Thymus (tissue), 11 donors: Measurements from ENCODE around the gene MEA1. TPM values are rescaled to one million over a fixed set of nuclear protein-coding genes. Genes with fewer than 3 reads are reported as not detected.

ENCODE experiments used
- DNase-seq, 9 donors: peaks; one replicate each; pipeline ENCODE4 v3.0.0-alpha.2; 2013; ENCODE audit warnings: low spot score in 9 of 9, low read depth in 6 of 9, missing footprints in 1 of 9
- H3K27ac ChIP-seq, 2 donors: one replicate each; pipeline ENCODE4 v1.5.1; 2013; ENCODE audit warnings: control low read depth in 1 of 2, low read depth in 1 of 2, low read length in 1 of 2, mild to moderate bottlenecking in 1 of 2, moderate library complexity in 1 of 2
- H3K27me3 ChIP-seq, 2 donors: one replicate each; pipeline ENCODE4 v1.5.1; 2013; ENCODE audit warnings: low read length in 1 of 2; ENCODE audit not compliant: control insufficient read depth in 2 of 2, insufficient read depth in 1 of 2
- H3K36me3 ChIP-seq, 2 donors: one replicate each; pipeline ENCODE4 v1.5.1; 2013; ENCODE audit warnings: low read length in 1 of 2, mild to moderate bottlenecking in 1 of 2, moderate library complexity in 1 of 2; ENCODE audit not compliant: control insufficient read depth in 2 of 2, insufficient read depth in 2 of 2
- H3K4me1 ChIP-seq, 2 donors: one replicate each; pipeline ENCODE4 v1.5.1; 2013; ENCODE audit warnings: low read length in 2 of 2; ENCODE audit not compliant: control insufficient read depth in 2 of 2, insufficient read depth in 2 of 2
- H3K4me3 ChIP-seq, 2 donors: one replicate each; pipeline ENCODE4 v1.5.1; 2013; ENCODE audit warnings: low read length in 2 of 2, control low read depth in 1 of 2, mild to moderate bottlenecking in 1 of 2
- H3K9me3 ChIP-seq, 2 donors: one replicate each; pipeline ENCODE4 v1.5.1; 2013; ENCODE audit warnings: low read length in 1 of 2, mild to moderate bottlenecking in 1 of 2; ENCODE audit not compliant: control insufficient read depth in 2 of 2, insufficient read depth in 1 of 2
- WGBS: extraction: QIAGEN DNeasy Blood & Tissue Kit; methylation state at CpG from one replicate; pipeline ENCODE4 v1.1.7; 2013; 5-methylcytosine and 5-hydroxymethylcytosine counted together
- polyA plus RNA-seq: library from polyadenylated mRNA; stranded (reverse); fragments of 200-250 nt; gene quantifications from one replicate; pipeline ENCODE4 v1.2.3, GENCODE V29; 2013
- total RNA-seq: library from RNA; stranded (reverse); fragments of 120-200 nt; gene quantifications from one replicate; pipeline ENCODE4 v1.2.4, GENCODE V29; 2013
- donor health status: healthy.

Gene MEA1
- total and polyA plus RNA-seq, 2 donors = 72.3 to 101 TPM

DNA sequence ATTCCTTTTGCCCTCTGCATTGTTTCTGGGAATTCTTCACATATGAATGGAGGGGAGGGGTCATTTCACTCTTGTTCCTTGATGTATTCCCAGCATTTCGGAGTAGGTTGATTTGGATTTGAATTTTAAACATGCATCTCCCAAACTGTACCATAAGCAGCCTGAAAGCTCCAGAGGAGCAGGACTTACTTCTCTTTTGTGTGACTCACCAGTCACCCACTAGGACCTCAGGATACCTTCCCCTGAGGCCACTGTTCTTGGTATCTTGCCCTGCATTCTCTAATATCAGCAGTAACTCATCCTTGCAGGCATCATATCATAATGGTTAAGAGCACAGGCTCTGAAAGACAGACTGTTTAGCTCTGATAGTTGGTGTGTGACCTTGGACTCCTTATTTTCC lies 44.8 kb upstream of the MEA1 start:
- Histone ChIP-seq H3K4me1 (peaks cover 21 to 31% of the 10 kb centered on the region in 2 donors), H3K4me3 (peak overlapping the region; percentile 71 to 96), H3K27ac (no peak overlapping the region), H3K27me3 (no peaks in the 10 kb centered on the region), H3K9me3 (no peaks in the 10 kb centered on the region), H3K36me3 (peaks cover 20 to 32% of the 10 kb centered on the region in 2 donors)
- no peak for DNase-seq
- 95% methylated on average over 1 of the region's 1 CpG for WGBS

DNA sequence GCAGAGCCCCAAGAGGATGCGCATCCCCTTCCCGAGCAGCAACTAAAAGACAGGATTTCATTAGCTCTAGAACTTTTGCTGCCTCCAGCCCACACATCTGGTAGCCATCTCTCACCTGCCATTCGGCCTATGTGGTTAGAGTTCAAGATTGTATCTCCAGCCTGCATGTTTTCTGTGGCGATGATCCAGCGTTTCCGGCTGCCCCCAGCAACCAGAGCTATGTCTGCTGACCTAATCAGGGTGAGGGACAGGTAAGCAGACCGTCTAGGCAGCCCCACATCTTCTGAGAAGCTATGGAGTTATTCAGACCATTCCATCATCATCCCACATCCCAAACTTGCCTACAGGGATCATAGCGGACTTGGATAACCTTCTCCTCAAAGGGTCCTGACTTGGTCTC lies 42.2 kb upstream of the MEA1 start:
- Histone ChIP-seq H3K9me3 (no peaks in the 10 kb centered on the region), H3K36me3 (peaks cover 17 to 31% of the 10 kb centered on the region in 2 donors), H3K27ac (no peak overlapping the region), H3K27me3 (no peaks in the 10 kb centered on the region), H3K4me3 (no peak overlapping the region), H3K4me1 (peaks cover 28 to 50% of the 10 kb centered on the region in 2 donors)
- DNase-seq = no peak
- WGBS = 92% methylated on average over 8 of the region's 8 CpGs

DNA sequence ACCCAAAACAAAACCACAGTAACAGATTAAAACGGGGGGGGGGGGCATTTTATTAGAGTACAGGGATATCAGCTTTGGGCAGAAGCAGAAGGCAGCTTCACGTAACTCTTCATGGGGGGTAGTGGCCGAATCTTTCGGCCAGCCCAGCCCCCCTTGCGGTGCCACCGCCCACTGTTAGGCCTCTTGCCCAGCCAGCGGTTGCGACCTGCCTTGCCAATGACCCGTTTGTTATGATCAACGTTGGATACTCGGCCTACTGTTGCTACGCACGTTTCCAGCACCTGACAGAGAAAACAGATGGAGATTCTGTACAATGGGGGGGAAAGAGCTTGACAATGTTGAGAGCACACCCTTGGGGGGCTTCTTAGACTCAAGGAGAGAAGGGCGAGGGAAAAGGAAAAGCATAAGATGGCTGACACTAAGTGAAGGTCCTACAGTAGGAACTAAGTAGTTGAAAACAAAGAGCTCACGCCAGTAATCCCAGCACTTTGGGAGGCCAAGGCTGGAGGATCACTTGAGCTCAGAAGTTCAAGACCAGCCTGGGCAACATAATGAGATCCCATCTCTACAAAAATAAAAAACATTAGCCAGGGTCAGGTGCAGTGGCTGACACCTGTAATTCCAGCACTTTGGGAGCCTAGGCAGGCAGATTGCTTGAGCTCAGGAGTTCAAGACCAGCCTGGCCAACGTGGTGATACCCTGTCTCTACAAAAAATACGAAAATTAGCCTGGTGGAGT lies 40.6 kb upstream of the MEA1 start:
- H3K36me3 ChIP-seq = peaks cover 18 to 45% of the 10 kb centered on the region in 2 donors
- DNase-seq = no peak

DNA sequence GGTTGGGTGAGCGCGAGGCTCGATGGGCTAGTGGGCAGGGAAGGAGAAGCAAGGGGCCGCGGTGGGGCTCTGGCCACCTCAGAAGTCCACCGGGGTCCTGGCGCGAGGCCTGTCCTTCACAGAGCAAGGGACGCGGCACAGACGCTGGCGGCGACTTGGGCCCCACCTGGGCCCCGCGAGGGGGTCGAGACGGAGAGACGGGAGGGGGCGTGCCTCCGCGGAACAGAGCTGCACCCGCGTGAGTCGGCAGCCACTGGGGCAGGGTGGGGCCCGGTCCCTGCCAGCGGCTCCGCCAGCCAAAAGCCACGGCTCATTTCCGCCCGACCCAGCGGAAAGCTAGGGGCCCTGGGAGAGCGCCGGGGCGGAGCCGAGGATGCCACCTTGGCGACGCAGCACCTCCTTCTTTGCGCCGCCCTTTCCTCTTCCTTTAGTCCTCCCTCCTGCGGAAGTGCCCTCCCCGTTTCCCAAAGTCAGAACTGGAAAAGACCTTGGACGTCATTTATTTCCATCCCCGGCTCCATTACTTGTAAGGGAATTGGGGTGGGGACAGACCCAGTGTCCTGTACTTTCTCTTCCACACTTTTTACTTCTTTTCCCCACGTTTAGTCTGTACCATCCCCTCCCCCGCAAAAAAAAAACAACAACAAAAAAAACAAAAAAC lies 39.9 kb upstream of the MEA1 start, which contains the start of gene CUL7:
TSS of gene CUL7 (minus strand) at position 307 of the 661 bp plus-strand sequence. CDS start 1,063 bp downstream, outside the sequence.
- no peaks in the 10 kb centered on the region for H3K9me3 ChIP-seq
- peak within 1 kb of the TSS; percentile 82 to 86 for H3K27ac ChIP-seq
- peak within 1 kb of the TSS; percentile 60 to 69 for H3K4me3 ChIP-seq
- peak; percentile 76 to 96 (median 90) for DNase-seq
- no peaks in the 10 kb centered on the region for H3K27me3 ChIP-seq
- 2% methylated on average over 45 of the region's 45 CpGs for WGBS
- peaks cover 22 to 50% of the 10 kb centered on the region in 2 donors for H3K4me1 ChIP-seq
- peaks cover 20 to 49% of the 10 kb centered on the region in 2 donors for H3K36me3 ChIP-seq

More for the DNA sequence above, 40.6 kb upstream of the MEA1 start:
- H3K9me3 ChIP-seq = no peaks in the 10 kb centered on the region
- peak overlapping the region; percentile 82 to 86 for H3K27ac ChIP-seq
- H3K4me1 ChIP-seq = peaks cover 23 to 51% of the 10 kb centered on the region in 2 donors
- WGBS = 88% methylated on average over 17 of the region's 17 CpGs
- H3K4me3 ChIP-seq = peak overlapping the region; percentile 60 to 69
- no peaks in the 10 kb centered on the region for H3K27me3 ChIP-seq

DNA sequence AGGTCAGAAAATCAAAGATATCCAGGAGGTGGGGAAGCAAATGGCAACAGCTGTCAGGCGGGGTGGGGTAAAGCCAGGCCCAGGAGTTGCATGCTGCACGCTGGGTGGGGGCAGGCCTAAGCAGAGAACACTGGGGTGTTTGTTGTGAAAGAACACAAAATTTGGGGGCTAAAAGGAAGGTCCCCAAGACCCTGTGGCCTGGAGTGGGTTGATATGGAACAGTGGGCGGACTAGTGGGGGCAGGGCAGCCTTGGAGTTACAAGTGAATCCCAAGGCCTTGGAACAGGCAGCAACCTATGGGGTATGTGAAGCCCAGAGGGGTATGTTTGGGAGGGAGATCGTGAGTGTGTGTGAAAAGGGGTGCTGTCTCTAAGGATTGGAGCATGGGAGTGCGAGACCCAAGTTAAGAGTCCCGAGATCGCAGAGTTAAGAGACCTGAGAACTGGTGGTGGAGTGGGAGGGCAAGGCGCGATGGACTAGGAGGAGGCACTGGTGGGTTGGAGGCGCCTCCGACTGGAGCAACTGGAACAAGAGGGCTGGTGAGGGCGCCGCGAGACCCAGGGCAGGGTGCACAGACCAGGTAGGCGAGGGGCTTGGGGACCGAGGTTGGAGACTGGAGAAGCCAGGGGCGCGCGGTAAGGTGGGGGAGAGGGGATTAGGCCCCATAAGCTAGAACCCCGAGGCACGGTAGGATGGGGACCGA lies 39.2 kb upstream of the MEA1 start:
- H3K4me1 ChIP-seq = peaks cover 15 to 43% of the 10 kb centered on the region in 2 donors
- peak in 1 of 9 donors; percentile 11 for DNase-seq
- no peaks in the 10 kb centered on the region for H3K9me3 ChIP-seq
- peak overlapping the region; percentile 82 to 86 for H3K27ac ChIP-seq
- H3K4me3 ChIP-seq = peak overlapping the region; percentile 60 to 69
- no peaks in the 10 kb centered on the region for H3K27me3 ChIP-seq
- 20% methylated on average over 22 of the region's 22 CpGs for WGBS
- peaks cover 23 to 53% of the 10 kb centered on the region in 2 donors for H3K36me3 ChIP-seq

DNA sequence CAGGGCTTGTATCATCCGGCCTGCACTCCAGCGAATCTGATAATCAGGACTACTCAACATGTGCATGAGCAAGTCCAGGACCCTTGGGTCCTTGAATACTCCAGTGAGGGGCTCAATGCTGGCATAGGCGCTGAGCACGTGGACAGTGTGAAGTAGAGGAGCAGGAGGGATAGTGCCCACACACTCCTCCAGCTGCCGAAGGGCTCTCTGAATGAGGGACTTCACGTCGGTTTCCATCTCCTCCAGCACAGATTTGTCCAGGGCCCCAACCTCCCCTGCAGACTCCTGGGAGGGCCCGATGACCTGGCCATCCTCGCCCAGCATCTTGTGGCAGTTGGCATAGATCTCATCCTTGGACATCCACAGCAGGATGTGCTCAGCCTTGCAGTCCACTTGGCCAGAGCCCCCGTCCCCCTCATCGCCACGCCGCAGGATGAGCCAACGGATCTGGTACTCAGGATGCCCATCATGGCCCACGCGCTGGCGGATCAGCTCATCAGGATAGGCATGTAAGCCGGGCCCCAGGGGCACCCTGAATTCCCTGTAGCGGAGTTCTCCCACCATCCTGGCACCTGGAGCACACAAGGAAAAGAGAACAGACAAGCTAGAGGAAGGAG lies 38.6 kb upstream of the MEA1 start:
- H3K4me3 ChIP-seq = no peak overlapping the region
- peaks cover 22 to 54% of the 10 kb centered on the region in 2 donors for H3K36me3 ChIP-seq
- H3K9me3 ChIP-seq = no peaks in the 10 kb centered on the region
- no peaks in the 10 kb centered on the region for H3K27me3 ChIP-seq
- peak overlapping the region in 1 of 2 donors; percentile 82 for H3K27ac ChIP-seq
- DNase-seq = no peak
- peaks cover 14 to 41% of the 10 kb centered on the region in 2 donors for H3K4me1 ChIP-seq
- WGBS = 96% methylated on average over 19 of the region's 19 CpGs

DNA sequence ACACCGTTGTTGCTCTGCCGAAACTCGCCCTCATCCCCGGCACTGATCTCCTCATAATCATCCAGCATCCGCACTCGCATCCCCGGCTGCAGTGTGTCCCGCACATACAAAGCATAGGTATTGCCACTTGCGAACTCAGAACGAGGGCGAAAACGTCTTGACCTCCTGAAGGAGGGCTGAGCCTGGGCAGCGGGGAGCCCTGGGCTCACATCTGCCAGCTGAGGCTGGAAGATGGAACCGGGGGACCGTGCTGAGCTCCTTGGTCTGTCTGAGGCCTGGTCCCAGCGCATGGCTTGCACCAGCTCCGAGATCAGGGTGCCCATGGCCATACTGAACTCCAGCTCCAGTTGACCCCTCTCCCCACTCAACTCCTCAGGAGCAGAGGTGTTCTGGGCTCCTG lies 37.2 kb upstream of the MEA1 start:
- H3K9me3 ChIP-seq = no peaks in the 10 kb centered on the region
- 97% methylated on average over 17 of the region's 17 CpGs for WGBS
- H3K4me3 ChIP-seq = no peak overlapping the region
- H3K36me3 ChIP-seq = peaks cover 25 to 56% of the 10 kb centered on the region in 2 donors
- no peaks in the 10 kb centered on the region for H3K27me3 ChIP-seq
- no peak overlapping the region for H3K27ac ChIP-seq
- DNase-seq = no peak
- peaks cover 14 to 41% of the 10 kb centered on the region in 2 donors for H3K4me1 ChIP-seq

DNA sequence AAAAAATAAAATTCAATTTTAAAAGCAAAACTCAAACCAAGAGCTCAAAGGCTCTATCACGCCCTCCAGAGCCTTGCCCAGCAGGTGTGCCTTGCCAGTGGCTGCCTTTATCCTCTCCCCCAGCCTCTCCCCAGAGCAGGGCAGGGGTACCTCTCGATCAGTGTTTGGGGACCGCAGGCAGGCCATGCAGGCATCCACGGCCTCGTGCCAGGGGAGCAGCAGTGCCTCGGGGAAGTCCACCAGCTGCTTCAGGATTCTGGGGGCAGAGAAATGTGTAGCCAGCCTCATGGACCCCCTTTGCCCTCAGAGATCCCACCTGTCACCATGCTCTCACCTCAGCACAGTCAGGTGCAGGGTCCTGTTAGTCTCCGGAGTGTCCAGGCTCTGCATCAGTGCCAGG lies 34.3 kb upstream of the MEA1 start:
- H3K27me3 ChIP-seq = no peaks in the 10 kb centered on the region
- whole genome bisulfite sequencing = 97% methylated on average over 7 of the region's 7 CpGs
- no peak overlapping the region for H3K4me3 ChIP-seq
- peaks cover 36 to 70% of the 10 kb centered on the region in 2 donors for H3K36me3 ChIP-seq
- H3K9me3 ChIP-seq = no peaks in the 10 kb centered on the region
- DNase-seq = no peak
- H3K27ac ChIP-seq = no peak overlapping the region
- H3K4me1 ChIP-seq = peaks cover 3 to 32% of the 10 kb centered on the region in 2 donors
